ENCODE data around the gene EEF2K.

Gene EEF2K

GRCh38 chr16:22316411-22316811 lies 110.3 kb downstream of the EEF2K start:
- Histone ChIP-seq H3K36me3 (ENCODE audit: control insufficient read depth, insufficient read depth, low read length) (no peaks in the 10 kb centered on the region), H3K9me3 (ENCODE audit: control insufficient read depth, low read length) (no peaks in the 10 kb centered on the region), H3K27ac (no peak overlapping the region), H3K4me3 (ENCODE audit: low read depth, low read length) (no peak overlapping the region), H3K27me3 (ENCODE audit: control insufficient read depth, insufficient read depth, low read length) (no peaks in the 10 kb centered on the region), H3K79me2 (peaks cover 10% of the 10 kb centered on the region), H3K4me1 (no peaks in the 10 kb centered on the region), H2AFZ (no peak overlapping the region), H3K4me2 (ENCODE audit: low read length) (no peak overlapping the region), H3K9ac (no peak overlapping the region)
- TF ChIP-seq CTCF (IDR thresholded peaks at IDR 0.05): no peak

- H2AFZ ChIP-seq: no peak overlapping the region
- H3K4me3 ChIP-seq (ENCODE audit: low read depth, low read length): no peak overlapping the region
- H3K27me3 ChIP-seq (ENCODE audit: control insufficient read depth, insufficient read depth, low read length): no peaks in the 10 kb centered on the region
- H3K4me1 ChIP-seq: no peaks in the 10 kb centered on the region
- H3K27ac ChIP-seq: no peak overlapping the region
- no peak for TF ChIP-seq CTCF (IDR thresholded peaks at IDR 0.05)
- no peaks in the 10 kb centered on the region for H3K9me3 ChIP-seq (ENCODE audit: control insufficient read depth, low read length)
- no peak overlapping the region for H3K9ac ChIP-seq
- peaks cover 13% of the 10 kb centered on the region for H3K79me2 ChIP-seq
- H3K4me2 ChIP-seq (ENCODE audit: low read length): no peak overlapping the region
- no peaks in the 10 kb centered on the region for H3K36me3 ChIP-seq (ENCODE audit: control insufficient read depth, insufficient read depth, low read length)
Observed at GRCh38 chr16:22317001-22317530, 111.0 kb downstream of the EEF2K start.

GRCh38 chr16:22317625-22318024 lies 111.5 kb downstream of the EEF2K start:
- no peak overlapping the region for H3K4me2 ChIP-seq (ENCODE audit: low read length)
- no peak for TF ChIP-seq CTCF (IDR thresholded peaks at IDR 0.05)
- no peaks in the 10 kb centered on the region for H3K27me3 ChIP-seq (ENCODE audit: control insufficient read depth, insufficient read depth, low read length)
- peaks cover 16% of the 10 kb centered on the region for H3K79me2 ChIP-seq
- no peak overlapping the region for H2AFZ ChIP-seq
- no peak overlapping the region for H3K4me3 ChIP-seq (ENCODE audit: low read depth, low read length)
- H3K4me1 ChIP-seq: no peaks in the 10 kb centered on the region
- H3K9ac ChIP-seq: no peak overlapping the region
- no peaks in the 10 kb centered on the region for H3K9me3 ChIP-seq (ENCODE audit: control insufficient read depth, low read length)
- H3K27ac ChIP-seq: no peak overlapping the region
- H3K36me3 ChIP-seq (ENCODE audit: control insufficient read depth, insufficient read depth, low read length): no peaks in the 10 kb centered on the region

GRCh38 chr16:22318690-22319358 lies 112.7 kb downstream of the EEF2K start:
- Histone ChIP-seq H3K9me3 (ENCODE audit: control insufficient read depth, low read length) (no peaks in the 10 kb centered on the region), H3K79me2 (peaks cover 21% of the 10 kb centered on the region), H3K4me1 (no peaks in the 10 kb centered on the region), H3K36me3 (ENCODE audit: control insufficient read depth, insufficient read depth, low read length) (no peaks in the 10 kb centered on the region), H2AFZ (no peak overlapping the region), H3K27ac (no peak overlapping the region), H3K4me2 (ENCODE audit: low read length) (no peak overlapping the region), H3K4me3 (ENCODE audit: low read depth, low read length) (no peak overlapping the region), H3K9ac (no peak overlapping the region), H3K27me3 (ENCODE audit: control insufficient read depth, insufficient read depth, low read length) (no peaks in the 10 kb centered on the region)
- peak; percentile 42 for TF ChIP-seq CTCF (IDR thresholded peaks at IDR 0.05)
